ENCODE data around the gene COL4A2. TPM values are rescaled to one million over a fixed set of nuclear protein-coding genes. Genes with fewer than 3 reads are reported as not detected.

The COL4A2 gene
- total RNA-seq, 1 experiment from 2014 or later = 1.6 TPM

DNA sequence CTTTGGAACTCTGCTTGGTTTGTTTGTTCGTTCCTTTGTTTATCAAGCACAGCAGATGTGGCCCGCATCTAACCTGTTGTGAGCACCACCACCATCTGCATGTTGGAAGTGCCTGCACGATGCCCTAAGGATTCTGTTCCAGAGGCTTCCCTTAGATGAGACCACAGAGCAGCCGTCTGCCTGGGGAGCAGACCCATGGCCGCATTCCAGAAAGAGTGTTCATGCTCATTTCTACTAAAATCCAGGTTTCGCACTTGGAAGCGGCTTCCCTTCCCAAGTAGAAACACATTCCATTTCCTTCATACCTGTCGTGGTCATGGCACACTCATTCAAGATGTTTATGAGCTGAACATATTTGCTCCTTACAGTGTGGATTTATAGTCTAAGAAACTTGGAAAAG lies 27.2 kb downstream of the COL4A2 start:
- Histone ChIP-seq H3K9me2 (ENCODE audit: insufficient read depth) (no peaks in the 10 kb centered on the region), H3K27ac (ENCODE audit: low read depth, low read length) (no peak overlapping the region), H3K79me2 (ENCODE audit: insufficient read depth, low read length) (no peaks in the 10 kb centered on the region), H3K4me2 (ENCODE audit: low read length) (no peak overlapping the region), H2AFZ (ENCODE audit: low read depth, low read length, poor library complexity, severe bottlenecking) (no peak overlapping the region), H4K20me1 (ENCODE audit: insufficient read depth) (no peaks in the 10 kb centered on the region), H3K9ac (ENCODE audit: low read length) (no peak overlapping the region), H3K36me3 (ENCODE audit: control insufficient read depth in 1 of 2, insufficient read depth in 2 of 2, low read length in 2 of 2) (no peaks in the 10 kb centered on the region), H3K9me3 (ENCODE audit: control insufficient read depth in 1 of 2, insufficient read depth in 1 of 2, low read depth in 1 of 2, low read length in 2 of 2) (no peaks in the 10 kb centered on the region), H3K27me3 (ENCODE audit: insufficient read depth, low read length) (no peaks in the 10 kb centered on the region), H3K4me1 (ENCODE audit: control insufficient read depth in 1 of 2, insufficient read depth in 2 of 2, low read length in 2 of 2) (no peaks in the 10 kb centered on the region), H3K4me3 (replicated peaks in 1 of 2; ENCODE audit: low read depth in 1 of 2, low read length in 2 of 2) (no peak overlapping the region)
- ATAC-seq (no peak), DNase-seq (ENCODE audit: low read depth, low spot score) (no peak)
- TF ChIP-seq, protein P1, sequence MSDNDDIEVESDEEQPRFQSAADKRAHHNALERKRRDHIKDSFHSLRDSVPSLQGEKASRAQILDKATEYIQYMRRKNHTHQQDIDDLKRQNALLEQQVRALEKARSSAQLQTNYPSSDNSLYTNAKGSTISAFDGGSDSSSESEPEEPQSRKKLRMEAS (IDR thresholded peaks at IDR 0.05) = no peak
- no peak for TF ChIP-seq SIN3A (IDR thresholded peaks at IDR 0.05; ENCODE audit: low read depth)
- TF ChIP-seq ELF1 (IDR thresholded peaks at IDR 0.05; ENCODE audit: borderline replicate concordance, low read depth) = no peak
- TF ChIP-seq YY1 (IDR thresholded peaks at IDR 0.05; ENCODE audit: extremely low read depth, insufficient replicate concordance, low read depth, low read length) = no peak
- TF ChIP-seq CBX3 (IDR thresholded peaks at IDR 0.05; ENCODE audit: low read depth) = no peak
- TF ChIP-seq ZNF274 (IDR thresholded peaks at IDR 0.05; ENCODE audit: low read depth, low read length) = no peak
- TF ChIP-seq, protein P2, sequence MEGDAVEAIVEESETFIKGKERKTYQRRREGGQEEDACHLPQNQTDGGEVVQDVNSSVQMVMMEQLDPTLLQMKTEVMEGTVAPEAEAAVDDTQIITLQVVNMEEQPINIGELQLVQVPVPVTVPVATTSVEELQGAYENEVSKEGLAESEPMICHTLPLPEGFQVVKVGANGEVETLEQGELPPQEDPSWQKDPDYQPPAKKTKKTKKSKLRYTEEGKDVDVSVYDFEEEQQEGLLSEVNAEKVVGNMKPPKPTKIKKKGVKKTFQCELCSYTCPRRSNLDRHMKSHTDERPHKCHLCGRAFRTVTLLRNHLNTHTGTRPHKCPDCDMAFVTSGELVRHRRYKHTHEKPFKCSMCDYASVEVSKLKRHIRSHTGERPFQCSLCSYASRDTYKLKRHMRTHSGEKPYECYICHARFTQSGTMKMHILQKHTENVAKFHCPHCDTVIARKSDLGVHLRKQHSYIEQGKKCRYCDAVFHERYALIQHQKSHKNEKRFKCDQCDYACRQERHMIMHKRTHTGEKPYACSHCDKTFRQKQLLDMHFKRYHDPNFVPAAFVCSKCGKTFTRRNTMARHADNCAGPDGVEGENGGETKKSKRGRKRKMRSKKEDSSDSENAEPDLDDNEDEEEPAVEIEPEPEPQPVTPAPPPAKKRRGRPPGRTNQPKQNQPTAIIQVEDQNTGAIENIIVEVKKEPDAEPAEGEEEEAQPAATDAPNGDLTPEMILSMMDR (IDR thresholded peaks at IDR 0.05 in 2 of 3, conservative IDR thresholded peaks at IDR 0.05 in 1 of 3; ENCODE audit: borderline replicate concordance in 1 of 3, insufficient read depth in 1 of 3, low read depth in 2 of 3, low read length in 2 of 3) = no peak
- no peak for TF ChIP-seq RAD21 (IDR thresholded peaks at IDR 0.05; ENCODE audit: low read depth)
- TF ChIP-seq ZFX (IDR thresholded peaks at IDR 0.05) = no peak
- ChIA-PET CTCF (no interaction called here), POLR2A (no interaction called here), RAD21 (ENCODE audit: low non-redundant PET in 1 of 2, low total read pairs in 2 of 2, uncharacterized antibody in 2 of 2, unreplicated experiment in 2 of 2) (no interaction called here)
- intact Hi-C loops (cut with micrococcal nuclease) = no loop called here
- no TSS peak for BruUV-seq (replicated peaks)
